ENCODE data around the gene SGCA.

The SGCA gene

DNA sequence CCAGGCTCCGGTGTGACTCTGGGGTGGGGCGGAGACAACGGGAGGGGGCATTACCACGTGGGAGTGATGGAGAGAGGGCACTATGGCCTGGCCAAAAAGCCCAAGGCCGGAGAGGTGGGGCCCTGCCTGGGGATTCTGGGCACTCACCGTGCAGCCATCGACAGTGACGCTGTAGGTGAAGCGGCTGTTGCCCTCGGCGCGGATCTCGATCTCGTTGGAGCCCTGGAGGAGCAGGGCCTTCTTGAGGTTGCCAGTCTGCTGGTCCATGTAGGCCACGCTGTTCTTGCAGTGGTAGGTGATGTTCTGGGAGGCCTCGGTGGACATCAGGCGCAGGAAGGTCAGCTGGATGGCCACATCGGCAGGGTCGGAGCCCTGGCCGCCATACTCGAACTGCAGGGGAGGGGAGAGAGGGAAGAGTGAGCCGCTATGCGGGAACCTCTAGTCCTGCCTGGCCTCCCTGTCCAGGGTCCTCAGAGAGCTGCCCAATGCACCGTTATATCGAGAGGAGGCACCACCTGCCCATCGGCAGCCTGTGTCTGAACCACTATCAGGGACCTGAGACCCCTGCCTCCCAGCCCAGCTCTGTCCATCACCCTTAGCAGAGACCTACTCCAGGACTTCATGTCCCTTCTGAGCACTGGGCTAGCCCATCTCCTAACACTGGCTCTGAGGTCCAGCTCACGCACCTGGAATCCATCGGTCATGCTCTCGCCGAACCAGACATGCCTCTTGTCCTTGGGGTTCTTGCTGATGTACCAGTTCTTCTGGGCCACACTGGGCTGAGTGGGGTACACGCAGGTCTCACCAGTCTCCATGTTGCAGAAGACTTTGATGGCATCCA lies 20.0 kb downstream of the SGCA start:
- TF ChIP-seq, protein P1, sequence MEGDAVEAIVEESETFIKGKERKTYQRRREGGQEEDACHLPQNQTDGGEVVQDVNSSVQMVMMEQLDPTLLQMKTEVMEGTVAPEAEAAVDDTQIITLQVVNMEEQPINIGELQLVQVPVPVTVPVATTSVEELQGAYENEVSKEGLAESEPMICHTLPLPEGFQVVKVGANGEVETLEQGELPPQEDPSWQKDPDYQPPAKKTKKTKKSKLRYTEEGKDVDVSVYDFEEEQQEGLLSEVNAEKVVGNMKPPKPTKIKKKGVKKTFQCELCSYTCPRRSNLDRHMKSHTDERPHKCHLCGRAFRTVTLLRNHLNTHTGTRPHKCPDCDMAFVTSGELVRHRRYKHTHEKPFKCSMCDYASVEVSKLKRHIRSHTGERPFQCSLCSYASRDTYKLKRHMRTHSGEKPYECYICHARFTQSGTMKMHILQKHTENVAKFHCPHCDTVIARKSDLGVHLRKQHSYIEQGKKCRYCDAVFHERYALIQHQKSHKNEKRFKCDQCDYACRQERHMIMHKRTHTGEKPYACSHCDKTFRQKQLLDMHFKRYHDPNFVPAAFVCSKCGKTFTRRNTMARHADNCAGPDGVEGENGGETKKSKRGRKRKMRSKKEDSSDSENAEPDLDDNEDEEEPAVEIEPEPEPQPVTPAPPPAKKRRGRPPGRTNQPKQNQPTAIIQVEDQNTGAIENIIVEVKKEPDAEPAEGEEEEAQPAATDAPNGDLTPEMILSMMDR (IDR thresholded peaks at IDR 0.05; ENCODE audit: low read depth, low read length), result no peak
- no peak overlapping the region for H3K4me3 ChIP-seq (ENCODE audit: low read depth, low read length)

DNA sequence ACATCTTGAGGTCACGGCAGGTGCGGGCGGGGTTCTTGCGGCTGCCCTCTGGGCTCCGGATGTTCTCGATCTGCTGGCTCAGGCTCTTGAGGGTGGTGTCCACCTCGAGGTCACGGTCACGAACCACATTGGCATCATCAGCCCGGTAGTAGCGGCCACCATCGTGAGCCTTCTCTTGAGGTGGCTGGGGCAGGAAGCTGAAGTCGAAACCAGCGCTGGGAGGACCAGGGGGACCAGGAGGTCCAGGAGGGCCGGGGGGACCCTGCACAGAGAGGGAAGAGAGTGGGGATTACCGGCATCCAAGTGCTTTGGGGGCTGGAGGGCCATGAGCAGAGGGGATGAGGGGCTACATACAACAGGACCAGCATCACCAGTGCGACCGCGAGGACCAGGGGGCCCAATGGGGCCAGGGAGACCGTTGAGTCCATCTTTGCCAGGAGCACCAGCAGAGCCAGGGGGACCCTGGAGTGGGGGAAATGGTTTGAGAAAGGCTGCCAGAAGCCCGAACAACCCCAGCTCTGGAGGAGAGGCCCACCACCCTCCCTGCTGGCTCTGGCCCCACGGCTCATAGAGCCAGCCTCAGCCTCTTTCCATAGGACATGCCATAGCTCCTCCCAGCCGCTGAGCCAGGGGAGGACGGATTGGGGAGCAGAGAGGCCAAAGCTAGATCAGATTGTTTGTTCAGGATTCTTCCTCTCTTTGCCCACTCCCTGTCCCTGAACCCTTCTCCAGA lies 21.0 kb downstream of the SGCA start:
- TF ChIP-seq, protein P1 (IDR thresholded peaks at IDR 0.05; ENCODE audit: low read depth, low read length), result no peak
- H3K4me3 ChIP-seq (ENCODE audit: low read depth, low read length), result no peak overlapping the region

DNA sequence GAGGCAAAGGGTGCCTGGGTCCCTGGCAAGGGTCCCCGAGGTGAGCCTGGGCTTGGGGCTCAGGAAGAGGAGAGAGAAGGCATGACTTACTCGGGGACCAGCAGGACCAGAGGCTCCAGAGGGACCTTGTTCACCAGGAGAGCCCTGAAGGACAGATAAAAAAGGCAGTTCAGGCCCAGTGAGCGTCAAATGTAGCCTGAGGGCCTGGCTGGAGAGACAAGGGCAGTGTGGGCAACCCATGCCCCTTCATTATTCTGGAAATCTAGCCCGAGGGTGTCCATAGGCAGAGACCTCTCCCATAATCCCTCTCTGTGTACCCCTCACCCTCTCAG lies 21.6 kb downstream of the SGCA start:
- no peak overlapping the region for H3K4me3 ChIP-seq (ENCODE audit: low read depth, low read length)
- TF ChIP-seq, protein P1 (IDR thresholded peaks at IDR 0.05; ENCODE audit: low read depth, low read length), result no peak

DNA sequence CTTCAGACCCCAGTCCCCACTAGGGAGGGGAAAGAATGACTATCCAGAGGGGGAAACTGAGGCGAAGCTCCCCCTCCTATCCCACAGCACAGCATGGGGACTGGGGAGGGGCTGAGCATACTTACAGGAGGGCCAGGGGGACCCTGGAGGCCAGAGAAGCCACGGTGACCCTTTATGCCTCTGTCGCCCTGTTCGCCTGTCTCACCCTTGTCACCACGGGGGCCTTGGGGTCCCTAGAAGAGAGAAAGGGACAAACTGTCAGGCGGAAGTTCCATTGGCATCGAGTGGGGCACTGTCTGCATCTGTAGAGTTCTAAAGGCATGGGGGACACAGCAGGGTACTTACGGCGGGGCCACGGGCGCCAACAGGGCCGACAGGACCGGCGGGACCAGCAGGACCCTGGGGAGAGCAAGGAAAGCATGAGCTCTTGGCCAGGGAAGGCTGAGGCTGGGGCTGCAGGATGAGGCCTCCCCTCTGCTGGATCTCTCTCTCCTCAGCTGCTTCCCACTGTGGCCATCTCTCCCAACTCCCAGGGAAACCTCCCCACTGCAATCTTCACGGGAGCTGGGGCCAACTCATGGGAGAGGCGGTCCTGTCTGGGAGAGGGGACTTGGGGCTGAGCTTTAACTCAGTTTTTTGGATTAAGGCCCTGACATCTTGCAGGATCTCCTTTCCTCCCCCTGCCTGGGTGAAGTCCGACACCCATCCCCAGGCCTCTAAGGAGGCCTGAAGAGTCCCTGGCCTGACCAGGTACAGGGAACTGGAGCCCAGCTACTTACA lies 22.1 kb downstream of the SGCA start:
- TF ChIP-seq, protein P1 (IDR thresholded peaks at IDR 0.05; ENCODE audit: low read depth, low read length), result no peak
- no peak overlapping the region for H3K4me3 ChIP-seq (ENCODE audit: low read depth, low read length)

DNA sequence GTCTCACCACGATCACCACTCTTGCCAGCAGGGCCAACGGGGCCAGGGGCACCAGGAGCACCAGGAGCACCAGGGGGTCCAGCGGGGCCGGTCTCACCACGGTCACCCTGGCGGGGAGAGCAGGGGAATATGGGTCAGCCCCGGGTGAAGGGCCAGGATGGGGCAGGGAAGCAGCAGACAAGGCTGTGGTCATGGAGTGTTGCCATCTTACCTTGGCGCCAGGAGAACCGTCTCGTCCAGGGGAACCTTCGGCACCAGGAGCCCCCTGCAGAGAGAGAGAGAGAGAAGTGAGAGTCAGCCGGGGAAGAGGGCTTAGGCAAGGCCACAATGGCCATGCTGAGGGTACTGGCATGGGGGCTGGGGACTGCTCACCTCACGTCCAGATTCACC lies 22.7 kb downstream of the SGCA start:
- TF ChIP-seq, protein P1 (IDR thresholded peaks at IDR 0.05; ENCODE audit: low read depth, low read length), result no peak
- H3K4me3 ChIP-seq (ENCODE audit: low read depth, low read length), result no peak overlapping the region

DNA sequence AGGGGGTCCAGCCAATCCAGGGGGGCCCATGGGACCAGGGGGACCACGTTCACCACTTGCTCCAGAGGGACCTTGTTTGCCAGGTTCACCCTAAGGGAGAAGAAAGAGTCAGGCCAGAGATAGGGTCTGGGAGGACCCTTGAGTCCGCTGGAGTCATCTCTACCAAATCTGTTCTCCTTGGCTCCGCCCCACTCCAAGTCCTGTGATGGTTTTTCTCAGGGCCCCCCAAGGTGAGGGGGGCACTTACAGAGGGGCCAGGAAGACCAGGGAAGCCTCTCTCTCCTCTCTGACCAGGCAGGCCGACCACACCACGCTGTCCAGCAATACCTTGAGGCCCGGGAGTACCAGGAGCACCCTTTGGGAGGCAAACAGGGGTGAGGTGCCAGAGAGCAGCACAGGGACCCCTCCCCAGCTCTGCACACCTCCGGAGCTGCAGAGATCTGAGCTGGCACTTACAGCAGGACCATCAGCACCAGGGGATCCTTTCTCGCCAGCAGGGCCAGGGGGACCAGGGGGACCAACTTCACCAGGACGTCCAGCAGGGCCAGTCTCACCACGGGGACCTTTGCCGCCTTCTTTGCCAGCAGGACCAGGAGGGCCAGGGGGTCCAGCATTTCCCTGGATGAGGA lies 23.2 kb downstream of the SGCA start:
- TF ChIP-seq, protein P1 (IDR thresholded peaks at IDR 0.05; ENCODE audit: low read depth, low read length), result no peak
- H3K4me3 ChIP-seq (ENCODE audit: low read depth, low read length), result no peak overlapping the region
